Measurements from ENCODE around the gene NOXO1. TPM values are rescaled to one million over a fixed set of nuclear protein-coding genes. Genes with fewer than 3 reads are reported as not detected.
"Not testable (repeated sequence)": the region's sequence is repeated elsewhere in the genome, so short reads cannot be mapped to it uniquely, and the experiment has no call there.

NOXO1 gene
- total RNA-seq, 1 donor = not detected

- DNase-seq (ENCODE audit: low read depth in 2 of 3, low spot score in 2 of 3) = peak; percentile 88 to 100 (median 99)
Observed at GRCh38 chr16:1942810-1943726, 38.2 kb downstream of the NOXO1 start, which contains the start of gene MSRB1. Gene MSRB1, minus strand, starts transcription at chr16:1943199. Its CDS starts 43 bp downstream, at chr16:1943156.

DNA sequence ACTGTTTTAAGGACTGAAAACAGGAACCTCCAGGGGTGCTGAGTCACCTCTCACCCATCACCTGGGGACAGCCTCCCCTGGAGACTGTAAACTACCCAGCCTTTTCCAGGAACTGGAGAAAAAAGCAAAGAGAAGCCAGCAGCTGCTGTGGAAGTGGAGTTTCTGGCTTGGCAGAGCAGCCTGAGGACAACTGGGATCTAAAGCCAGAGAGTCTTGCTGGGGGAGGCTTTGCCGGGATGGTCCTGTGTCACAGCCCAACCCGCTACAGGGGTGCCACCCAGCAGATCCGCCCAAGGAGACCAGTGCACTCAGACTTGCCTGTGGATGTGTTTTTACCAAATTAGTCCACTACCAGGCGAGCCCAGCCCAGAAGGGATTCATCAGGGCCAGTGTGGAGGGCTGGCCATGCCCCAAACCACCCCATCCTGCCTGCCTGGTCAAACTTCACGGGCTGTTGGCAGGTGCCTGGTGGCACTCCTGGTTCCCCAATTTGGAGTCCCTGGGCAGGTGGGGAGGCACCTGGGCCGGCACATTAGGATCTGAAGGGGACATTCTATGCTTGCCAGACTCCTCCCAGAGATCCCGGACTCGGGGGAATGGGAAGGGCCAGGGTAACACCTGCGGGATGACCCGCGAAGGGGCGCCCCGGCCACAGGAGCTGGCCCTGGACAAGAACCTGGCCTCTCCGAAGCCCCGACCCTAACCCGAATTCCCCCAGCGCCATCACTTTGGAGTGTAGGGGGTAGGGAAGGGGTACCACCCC is 39.0 kb downstream of the NOXO1 start:
- peak in 2 of 3 donors; percentile 67 to 70 for DNase-seq (ENCODE audit: low read depth in 2 of 3, low spot score in 2 of 3)

GRCh38 chr16:1941162-1942046 is 39.9 kb downstream of the NOXO1 start:
- no peak for DNase-seq (ENCODE audit: low read depth in 2 of 3, low spot score in 2 of 3)

DNA sequence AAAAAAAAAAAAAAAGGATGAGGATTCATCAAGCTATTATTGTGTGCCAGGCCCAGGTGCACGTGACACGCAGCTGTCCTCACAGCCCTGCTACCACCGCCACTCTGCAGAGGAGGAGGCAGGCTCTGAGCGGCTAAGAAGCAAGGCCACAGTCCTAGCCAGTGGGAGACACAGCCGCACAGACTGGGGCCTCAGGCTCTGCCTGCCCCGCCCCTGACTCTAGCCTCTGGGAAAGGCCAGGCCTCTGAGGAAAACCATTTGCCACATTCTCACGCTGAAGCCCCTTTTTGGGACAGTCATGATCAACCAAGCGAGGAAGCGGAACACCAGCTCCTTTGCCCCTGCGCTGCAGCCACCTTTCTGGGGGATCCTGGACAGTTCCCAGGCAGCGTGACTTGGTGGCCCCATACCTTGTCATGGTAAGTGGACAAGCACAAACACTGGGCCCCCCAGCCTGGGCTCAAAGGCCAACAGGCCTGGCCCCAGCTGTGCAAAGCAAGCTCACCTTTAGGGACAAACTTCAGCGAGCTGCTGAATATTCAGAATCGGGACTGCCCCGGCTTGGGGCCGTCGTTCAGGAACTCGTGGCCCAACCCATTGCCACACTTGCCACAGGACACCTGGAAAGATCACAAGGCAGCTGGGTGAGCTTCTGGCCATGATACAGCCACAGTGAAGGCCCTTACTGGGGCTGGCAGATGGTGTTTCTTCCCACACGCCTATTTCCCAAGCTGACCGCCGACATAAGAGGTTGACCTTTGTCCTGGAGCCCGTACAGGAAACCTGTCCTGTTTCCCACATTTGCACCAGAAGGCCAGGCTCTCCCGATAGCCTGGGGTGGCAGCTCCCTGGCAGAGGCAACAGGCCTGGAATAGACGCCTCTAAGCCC is 40.8 kb downstream of the NOXO1 start:
- no peak for DNase-seq (ENCODE audit: low read depth in 2 of 3, low spot score in 2 of 3)

GRCh38 chr16:1939833-1940232 is 41.4 kb downstream of the NOXO1 start:
- not testable (repeated sequence) for DNase-seq (ENCODE audit: low read depth in 2 of 3, low spot score in 2 of 3)

DNA sequence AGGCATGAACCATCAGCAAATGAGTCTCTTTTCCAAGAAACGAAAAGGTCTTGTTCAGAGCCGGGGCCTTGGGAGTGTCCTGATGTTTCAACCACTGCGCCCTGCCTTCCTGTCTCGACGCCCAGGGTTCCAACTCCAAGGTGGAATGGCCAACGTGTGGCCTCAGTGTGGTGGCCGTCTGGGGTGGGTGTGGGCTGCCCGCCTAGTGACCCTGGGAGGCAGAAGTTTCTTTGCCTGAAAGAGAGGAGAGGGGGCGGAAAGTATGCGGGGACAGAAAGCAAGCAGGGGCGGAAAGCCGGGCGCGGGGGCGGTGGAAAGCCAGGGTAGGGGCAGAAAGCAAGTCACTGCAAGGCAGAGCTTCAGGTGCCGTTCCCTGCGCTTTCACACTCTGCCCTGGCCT is 42.4 kb downstream of the NOXO1 start:
- no peak for DNase-seq (ENCODE audit: low read depth in 2 of 3, low spot score in 2 of 3)

- DNase-seq (ENCODE audit: low read depth in 2 of 3, low spot score in 2 of 3) = no peak
Observed at GRCh38 chr16:1938316-1938715, 43.0 kb downstream of the NOXO1 start.

DNA sequence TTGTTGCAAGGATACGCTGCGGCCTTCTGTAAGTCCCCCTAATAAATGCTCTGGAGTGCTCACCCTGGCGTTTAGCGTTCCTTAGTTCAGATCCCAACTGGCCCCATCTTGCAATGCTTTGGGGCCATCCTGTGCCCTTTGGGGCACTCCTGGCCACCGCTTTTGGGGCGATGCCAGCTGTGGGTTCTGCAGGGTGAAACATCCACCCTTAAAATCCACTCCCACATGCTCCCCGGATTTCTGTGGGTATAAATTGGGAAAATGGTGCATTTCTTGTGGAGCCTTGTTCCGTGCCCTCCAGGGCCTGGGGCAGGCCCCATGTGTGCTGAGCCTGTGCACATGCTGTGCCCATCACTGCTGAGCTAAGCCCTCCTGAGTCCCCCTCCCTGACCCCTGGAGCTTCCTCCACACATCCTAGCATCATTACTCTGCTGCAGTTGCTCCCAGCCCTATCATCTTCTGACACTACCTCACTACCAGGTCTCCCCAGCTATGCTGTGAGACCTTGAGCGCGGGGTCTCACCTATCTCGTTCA is 44.3 kb downstream of the NOXO1 start:
- DNase-seq (ENCODE audit: low read depth in 2 of 3, low spot score in 2 of 3) = no peak

GRCh38 chr16:1933097-1933661 is 48.1 kb downstream of the NOXO1 start:
- no peak for DNase-seq (ENCODE audit: low read depth in 2 of 3, low spot score in 2 of 3)

DNA sequence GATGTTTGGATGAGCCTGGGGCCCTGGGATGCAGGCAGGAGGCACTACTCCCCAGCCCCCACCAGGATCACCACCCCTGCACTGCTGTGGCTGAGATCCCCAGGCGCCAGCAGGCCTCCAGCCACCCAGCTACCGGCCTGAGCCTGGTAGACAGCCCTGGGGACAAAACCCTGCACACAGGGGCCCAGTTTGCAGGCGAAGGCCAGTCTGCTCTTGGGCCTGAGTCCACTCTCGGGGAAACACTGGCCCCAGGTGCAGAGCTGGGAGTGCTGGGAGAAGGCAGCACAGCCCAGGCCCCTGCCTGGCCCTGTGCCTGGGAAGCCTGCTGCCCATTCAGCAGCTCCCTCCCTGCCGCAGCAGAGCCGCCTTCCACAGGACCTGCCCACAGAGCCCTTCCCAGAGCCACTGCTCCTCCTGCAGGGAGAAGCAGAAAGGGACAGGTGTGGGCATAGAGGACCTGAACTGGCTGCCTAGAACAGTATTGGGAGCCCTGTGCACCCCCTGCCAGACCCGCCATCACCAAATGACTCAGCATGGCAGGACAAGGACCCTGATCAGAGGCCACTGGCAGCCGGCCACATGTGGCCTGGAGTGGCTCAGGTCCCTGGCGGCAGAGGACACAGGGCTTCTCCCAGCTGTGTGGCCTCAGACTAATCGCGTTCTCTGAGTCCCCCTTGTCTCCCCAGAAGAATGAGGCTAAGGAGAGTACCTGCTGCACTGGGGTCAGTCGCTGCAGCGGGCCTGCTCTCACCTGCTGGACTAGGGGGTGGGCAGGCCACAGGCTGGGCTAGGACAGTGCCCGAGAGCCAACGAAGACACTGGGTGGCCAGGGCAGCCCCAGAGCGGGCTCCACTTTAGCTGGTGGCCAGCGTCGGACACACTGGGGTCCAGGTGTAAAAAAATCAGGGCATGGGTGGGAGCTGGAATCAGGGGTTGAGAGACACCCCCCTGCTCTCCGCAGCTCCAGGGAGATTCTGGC is 48.9 kb downstream of the NOXO1 start:
- DNase-seq (ENCODE audit: low read depth in 2 of 3, low spot score in 2 of 3) = no peak

DNA sequence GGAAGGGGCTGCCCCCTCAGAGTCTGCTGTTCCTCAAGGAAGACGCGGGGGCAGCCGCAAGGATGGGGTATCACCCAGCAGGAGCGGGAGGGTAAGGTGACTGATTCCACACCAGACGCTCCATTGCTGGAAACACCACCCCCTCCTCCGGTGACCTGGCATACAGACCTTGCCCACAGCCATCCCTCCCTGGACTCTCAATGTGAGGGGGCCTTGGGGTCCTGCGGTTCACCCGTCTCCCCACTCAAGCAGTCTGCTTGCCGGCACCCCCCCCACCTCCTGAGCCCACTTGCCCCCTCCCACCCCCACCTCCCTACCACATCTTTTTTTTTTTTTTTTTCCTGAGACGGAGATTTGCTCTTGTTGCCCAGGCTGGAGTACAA is 50.9 kb downstream of the NOXO1 start:
- no peak for DNase-seq (ENCODE audit: low read depth in 2 of 3, low spot score in 2 of 3)

DNA sequence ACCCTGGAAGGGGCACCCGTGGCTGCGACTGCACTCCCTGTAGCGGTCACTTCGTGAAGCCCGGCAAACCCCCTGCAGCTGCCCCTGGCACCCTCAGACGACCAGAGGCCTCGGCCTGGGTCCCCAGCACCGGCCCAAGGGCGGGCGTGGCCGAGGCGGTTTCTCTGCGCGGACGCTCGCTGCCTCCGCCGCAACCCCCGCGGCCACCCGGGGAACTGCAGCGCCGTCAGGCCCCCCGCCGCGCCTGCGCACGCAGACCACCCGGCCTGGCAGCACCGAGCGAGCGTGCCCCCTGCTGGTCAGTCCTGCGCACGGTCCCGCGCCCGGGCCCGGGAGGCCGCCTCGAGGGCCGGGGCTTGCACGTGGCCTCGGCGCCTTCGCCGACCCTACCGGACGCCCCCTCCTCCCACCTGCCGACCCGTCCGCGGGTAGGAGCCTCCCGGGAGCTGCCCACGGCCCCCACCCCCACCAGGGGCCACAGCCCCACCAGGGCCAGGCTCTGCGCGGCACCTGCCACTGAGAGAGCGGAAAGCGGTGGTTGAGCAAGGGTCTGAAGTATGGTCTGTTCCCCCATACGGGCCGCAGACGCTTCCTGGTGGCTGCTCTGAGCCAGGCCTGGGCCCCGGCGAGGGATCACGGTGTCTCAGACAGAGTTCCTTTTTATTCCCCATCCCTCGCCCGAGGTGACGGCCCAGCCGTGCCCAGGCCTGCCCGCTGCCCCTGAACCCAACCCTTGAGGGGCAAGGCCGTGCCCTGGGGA is 51.5 kb downstream of the NOXO1 start:
- peak; percentile 86 for DNase-seq (ENCODE audit: low read depth in 2 of 3, low spot score in 2 of 3)

GRCh38 chr16:1929105-1929504 is 52.2 kb downstream of the NOXO1 start:
- peak in 2 of 3 donors; percentile 29 to 35 for DNase-seq (ENCODE audit: low read depth in 2 of 3, low spot score in 2 of 3)

All from hematopoietic multipotent progenitor cell (in vitro differentiated cells).